Mesothelial cell of epicardium (in vitro differentiated cells): ENCODE data around the gene MTHFR. TPM values are rescaled to one million over a fixed set of nuclear protein-coding genes. Genes with fewer than 3 reads are reported as not detected.

Experiments
- DNase-seq, 2 experiments: peaks; one replicate each; pipeline ENCODE4 v3.0.0; 2021; ENCODE audit warnings: low spot score in 2 of 2; ENCODE audit not compliant: unreplicated experiment in 2 of 2
- H3K27ac Mint-ChIP-seq: 2 replicates; pipeline ENCODE4 v1.8.0; 2021; ENCODE audit warnings: mixed read lengths
- H3K27me3 Mint-ChIP-seq: 2 replicates; pipeline ENCODE4 v1.8.0; 2021; ENCODE audit warnings: low read depth, mixed read lengths
- H3K36me3 Mint-ChIP-seq: 2 replicates; pipeline ENCODE4 v1.8.0; 2021; ENCODE audit warnings: mixed read lengths
- H3K4me1 Mint-ChIP-seq: 2 replicates; pipeline ENCODE4 v1.8.0; 2021; ENCODE audit warnings: mixed read lengths
- H3K4me3 Mint-ChIP-seq: 2 replicates; pipeline ENCODE4 v1.8.0; 2021; ENCODE audit warnings: mild to moderate bottlenecking, moderate library complexity, mixed read lengths
- H3K9me3 Mint-ChIP-seq: 2 replicates; pipeline ENCODE4 v1.8.0; 2021; ENCODE audit warnings: mixed read lengths
- CTCF ChIP-seq: fragments of 200-600 bp; sonication (generic); IDR thresholded peaks from one replicate; pipeline ENCODE4 v1.5.0; 2021; ENCODE audit warnings: antibody characterized with exemption; ENCODE audit not compliant: unreplicated experiment
- total RNA-seq: library from RNA; stranded (reverse); gene quantifications from 3 replicates; pipeline ENCODE4 v1.2.1, GENCODE V29; 2021

The MTHFR gene
- total RNA-seq, 1 donor from 2014 or later: 39.2 TPM

GRCh38 chr1:11826946-11827345 lies 21.2 kb upstream of the MTHFR start:
- DNase-seq: no peak
- TF ChIP-seq CTCF: no peak
- Mint-ChIP-seq H3K36me3 (peaks cover 36% of the 10 kb centered on the region), H3K27ac (no peak overlapping the region), H3K4me1 (no peaks in the 10 kb centered on the region), H3K27me3 (no peaks in the 10 kb centered on the region), H3K4me3 (no peak overlapping the region), H3K9me3 (no peaks in the 10 kb centered on the region)

- no peaks in the 10 kb centered on the region for H3K27me3 Mint-ChIP-seq
- TF ChIP-seq CTCF: no peak
- no peak overlapping the region for H3K27ac Mint-ChIP-seq
- no peak overlapping the region for H3K4me3 Mint-ChIP-seq
- peaks cover 36% of the 10 kb centered on the region for H3K36me3 Mint-ChIP-seq
- no peak for DNase-seq
- no peaks in the 10 kb centered on the region for H3K9me3 Mint-ChIP-seq
- H3K4me1 Mint-ChIP-seq: peaks cover 4% of the 10 kb centered on the region
Measured at GRCh38 chr1:11825131-11825530, 19.4 kb upstream of the MTHFR start.

- Mint-ChIP-seq H3K27me3 (no peaks in the 10 kb centered on the region), H3K9me3 (no peaks in the 10 kb centered on the region), H3K27ac (no peak overlapping the region), H3K36me3 (peaks cover 33% of the 10 kb centered on the region), H3K4me3 (no peak overlapping the region), H3K4me1 (peaks cover 4% of the 10 kb centered on the region)
- no peak for DNase-seq
- TF ChIP-seq CTCF: no peak
Measured at GRCh38 chr1:11823366-11824137, 17.8 kb upstream of the MTHFR start.

GRCh38 chr1:11822091-11822490 lies 16.3 kb upstream of the MTHFR start:
- Mint-ChIP-seq H3K27me3 (no peaks in the 10 kb centered on the region), H3K36me3 (peaks cover 29% of the 10 kb centered on the region), H3K9me3 (no peaks in the 10 kb centered on the region), H3K4me3 (no peak overlapping the region), H3K4me1 (peaks cover 4% of the 10 kb centered on the region), H3K27ac (peak overlapping the region; percentile 64)
- no peak for TF ChIP-seq CTCF
- DNase-seq: no peak

GRCh38 chr1:11817192-11817591 lies 11.4 kb upstream of the MTHFR start:
- Mint-ChIP-seq H3K9me3 (no peaks in the 10 kb centered on the region), H3K4me1 (peaks cover 4% of the 10 kb centered on the region), H3K27ac (no peak overlapping the region), H3K27me3 (no peaks in the 10 kb centered on the region), H3K36me3 (peaks cover 29% of the 10 kb centered on the region), H3K4me3 (no peak overlapping the region)
- no peak for DNase-seq
- TF ChIP-seq CTCF: no peak
